Endothelial cell of umbilical vein (primary cell): ENCODE data around the gene CCDC14. TPM values are rescaled to one million over a fixed set of nuclear protein-coding genes. Genes with fewer than 3 reads are reported as not detected.

ENCODE experiments used
- BruUV-seq: library from RNA; stranded (reverse); fragments of 400-500 nt; replicated peaks from 2 replicates; lab custom pipeline; 2021; lab: Mats Ljungman, UMichigan
- CTCF ChIA-PET: fragments of 300-600, 350-600 bp; sonication (Branson Sonifier 250); formaldehyde crosslinking; loops from one replicate; lab custom pipeline; 2021; ENCODE audit warnings: antibody characterized with exemption, inconsistent platforms; lab: Charles Lee
- POLR2A ChIA-PET: fragments of 300-600, 350-600 bp; sonication (Branson Sonifier 250); formaldehyde crosslinking; loops from one replicate; lab custom pipeline; 2021; ENCODE audit warnings: antibody characterized with exemption, inconsistent platforms; lab: Charles Lee
- DNase-seq: peaks from one replicate; pipeline ENCODE4 v3.0.0-alpha.2; 2011; ENCODE audit warnings: low read depth, low spot score
- FAIRE-seq: peaks from 2 replicates; lab custom pipeline; 2011; peaks lifted over from hg19 to GRCh38; lab: Jason Lieb, UNC
- H2AFZ ChIP-seq: 2 replicates; pipeline ENCODE4 v1.6.0; 2012; ENCODE audit warnings: low read depth, low read length, control low read depth, inconsistent platforms
- H3K27ac ChIP-seq: 2 replicates; pipeline ENCODE4 v1.5.1; 2011; ENCODE audit warnings: low read depth, mild to moderate bottlenecking, control low read depth, low read length, moderate library complexity; ENCODE audit not compliant: insufficient read depth
- H3K27me3 ChIP-seq, 2 experiments: 2 replicates each; pipeline versions ENCODE4 v1.6.0 to v1.6.1; 2011; ENCODE audit warnings: low read length in 2 of 2, mixed read lengths in 1 of 2; ENCODE audit not compliant: control insufficient read depth in 2 of 2, insufficient read depth in 2 of 2
- H3K36me3 ChIP-seq, 2 experiments: 2 replicates in 1 of 2; 3 replicates in 1 of 2; pipeline ENCODE4 v1.5.1; 2011; ENCODE audit warnings: low read length in 2 of 2, mild to moderate bottlenecking in 1 of 2, moderate library complexity in 1 of 2; ENCODE audit not compliant: control insufficient read depth in 2 of 2, insufficient read depth in 2 of 2; ENCODE audit errors: extremely low read depth in 1 of 2
- H3K4me1 ChIP-seq: 3 replicates; pipeline ENCODE4 v1.5.1; 2011; ENCODE audit warnings: mild to moderate bottlenecking, low read length; ENCODE audit not compliant: control insufficient read depth, insufficient read depth; ENCODE audit errors: extremely low read depth
- H3K4me2 ChIP-seq: 2 replicates; pipeline ENCODE4 v1.6.1; 2011; ENCODE audit warnings: low read length, control low read depth, mixed read lengths; ENCODE audit not compliant: insufficient read depth
- H3K4me3 ChIP-seq, 3 experiments: fragments of 200-600 bp in 1 of 3; sonication (generic), shearing (Covaris generic) in 1 of 3; replicated peaks in 1 of 3; 2 replicates each; pipeline ENCODE4 v1.5.1; 2011 to 2016; ENCODE audit warnings: control low read depth in 3 of 3, low read length in 3 of 3, mild to moderate bottlenecking in 2 of 3, inconsistent platforms in 1 of 3, low read depth in 1 of 3, moderate library complexity in 1 of 3; ENCODE audit not compliant: insufficient read depth in 1 of 3
- H3K79me2 ChIP-seq: 2 replicates; pipeline ENCODE4 v1.6.0; 2012; ENCODE audit warnings: low read length, inconsistent platforms; ENCODE audit not compliant: control insufficient read depth, insufficient read depth
- H3K9ac ChIP-seq: replicated peaks from 2 replicates; pipeline ENCODE3; 2011; ENCODE audit warnings: low read length, control low read depth; ENCODE audit not compliant: insufficient read depth; ENCODE audit errors: extremely low read depth
- H3K9me1 ChIP-seq: replicated peaks from 3 replicates; pipeline ENCODE4 v1.6.0; 2011; ENCODE audit warnings: mild to moderate bottlenecking, low read length; ENCODE audit not compliant: control insufficient read depth, insufficient read depth; ENCODE audit errors: extremely low read depth
- H3K9me3 ChIP-seq: replicated peaks from 2 replicates; pipeline ENCODE4 v1.5.1; 2012; ENCODE audit warnings: low read length, inconsistent platforms; ENCODE audit not compliant: control insufficient read depth, insufficient read depth
- H4K20me1 ChIP-seq: replicated peaks from 2 replicates; pipeline ENCODE3; 2011; ENCODE audit warnings: mild to moderate bottlenecking, low read length; ENCODE audit not compliant: control insufficient read depth, insufficient read depth; ENCODE audit errors: extremely low read depth
- CTCF ChIP-seq, 2 donors: IDR thresholded peaks; 1 replicate in 1 of 2; 2 replicates in 1 of 2; pipeline ENCODE4 v1.5.1; 2011; ENCODE audit warnings: low read length in 2 of 2, mild to moderate bottlenecking in 2 of 2, moderate library complexity in 2 of 2, control low read depth in 1 of 2, inconsistent platforms in 1 of 2, low read depth in 1 of 2; ENCODE audit not compliant: insufficient read depth in 1 of 2; ENCODE audit errors: extremely low read depth in 1 of 2
- EZH2 ChIP-seq: IDR thresholded peaks from 2 replicates; pipeline ENCODE4 v1.6.1; 2012; ENCODE audit warnings: borderline replicate concordance, low read depth, mild to moderate bottlenecking, moderate library complexity, low read length, inconsistent platforms; ENCODE audit not compliant: severe bottlenecking
- GATA2 ChIP-seq: IDR thresholded peaks from 2 replicates; pipeline ENCODE4 v1.7.0; 2011; ENCODE audit warnings: low read depth, mild to moderate bottlenecking, moderate library complexity, mixed read lengths, low read length; ENCODE audit not compliant: insufficient read length, insufficient read depth
- JUN ChIP-seq: IDR thresholded peaks from 2 replicates; pipeline ENCODE4 v1.6.1; 2011; ENCODE audit warnings: borderline replicate concordance, low read depth; ENCODE audit not compliant: insufficient read length, insufficient read depth
- MYC ChIP-seq: IDR thresholded peaks from one replicate; pipeline ENCODE4 v1.6.1; 2011; ENCODE audit warnings: mild to moderate bottlenecking, low read depth, low read length
- POLR2A ChIP-seq: IDR thresholded peaks from 2 replicates; pipeline ENCODE4 v1.6.1; 2012; ENCODE audit warnings: low read depth, mild to moderate bottlenecking, control low read depth, low read length
- POLR2AphosphoS5 ChIP-seq: IDR thresholded peaks from 2 replicates; pipeline ENCODE4 v1.6.1; 2012; ENCODE audit warnings: low read depth, mild to moderate bottlenecking, control low read depth, low read length, moderate library complexity; ENCODE audit not compliant: insufficient read depth
- dilution Hi-C: fragments of 300-500 bp; cut with MboI; formaldehyde crosslinking; loops from one replicate; pipeline ENCODE4 v1.15.0; 2019; ENCODE audit warnings: low sequenced_read_pairs; ENCODE audit not compliant: extremely low pct_ligation_motif_present
- intact Hi-C: fragments of 100-400 bp; cut with micrococcal nuclease; formaldehyde crosslinking; loops from one replicate; pipeline ENCODE4 v1.10.0; 2022
- polyA plus RNA-seq, 4 experiments: library from polyadenylated mRNA; depleted of rRNA in 3 of 4; stranded (reverse) in 3 of 4; unstranded in 1 of 4; fragments of >200 nt; gene quantifications; 2 replicates each; pipeline versions ENCODE4 v1.2.1 to v1.2.3, GENCODE V29; 2011 to 2012; ENCODE audit warnings: missing spikeins in 1 of 4
- total RNA-seq: library from RNA; stranded (reverse); gene quantifications from 2 replicates; pipeline ENCODE4 v1.2.3, GENCODE V29; 2021

CCDC14 gene
- total and polyA plus RNA-seq, 2 donors (not counting 3 experiments of a cell fraction or from before 2014, with no cell fraction given) = 47.5 to 55.3 TPM

DNA sequence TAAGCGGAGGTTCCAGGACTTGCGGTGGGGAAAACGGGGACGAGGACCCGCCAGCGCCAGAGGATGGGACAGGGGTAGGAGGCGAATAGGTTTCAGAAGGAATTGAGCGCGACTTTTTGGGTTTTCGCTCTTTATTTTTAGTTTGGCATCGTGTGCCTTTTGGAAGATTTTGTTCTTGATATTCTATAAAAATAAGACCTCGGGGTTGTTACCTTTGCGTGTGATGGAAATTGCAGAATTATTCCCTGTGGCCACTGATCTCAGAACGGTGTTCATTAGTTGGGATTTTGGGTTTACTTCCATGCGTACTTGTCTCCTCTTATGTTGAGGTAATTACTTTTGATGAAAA is 453 bp upstream of the CCDC14 start:
- Histone ChIP-seq H3K9ac (no peak overlapping the region), H3K27ac (no peak overlapping the region), H4K20me1 (no peaks in the 10 kb centered on the region), H3K79me2 (peaks cover 23% of the 10 kb centered on the region), H3K27me3 (peaks cover 8 to 9% of the 10 kb centered on the region in 2 experiments), H3K36me3 (no peaks in the 10 kb centered on the region), H3K4me3 (peak overlapping the region; percentile 58 to 97 (median 94)), H3K4me1 (peaks cover 28% of the 10 kb centered on the region), H3K4me2 (peak overlapping the region; percentile 75), H3K9me3 (no peaks in the 10 kb centered on the region), H3K9me1 (no peaks in the 10 kb centered on the region), H2AFZ (peak overlapping the region; percentile 69)
- no TSS peak for BruUV-seq
- no peak for FAIRE-seq
- no peak for TF ChIP-seq MYC
- no peak for TF ChIP-seq POLR2AphosphoS5
- TF ChIP-seq CTCF (IDR thresholded peaks at IDR 0.05; ENCODE audit: extremely low read depth in 1 of 2, insufficient read depth in 1 of 2, low read depth in 1 of 2, low read length in 2 of 2) = no peak
- TF ChIP-seq EZH2 = no peak
- no peak for TF ChIP-seq GATA2
- no peak for TF ChIP-seq POLR2A
- dilution Hi-C loops = no loop called here
- ChIA-PET POLR2A (interaction anchor here (0.6 to 0.7 kb wide), 2 partner anchors 8 to 61 kb away, joined by 5 to 6 read pairs; no protein-coding TSS in a partner anchor), CTCF (interaction anchor here (0.7 to 1.5 kb wide), 6 partner anchors 10 to 216 kb away, joined by 3 to 5 read pairs (median 4); partner anchors contain the start of gene KALRN)
- intact Hi-C loops = loop anchor here (2.0 to 10.0 kb wide), 3 partner anchors 71 to 317 kb away; partner anchors contain the start of genes KALRN and MYLK
- DNase-seq = no peak

- Histone ChIP-seq H3K4me2 (no peak overlapping the region), H3K9me3 (no peaks in the 10 kb centered on the region), H3K4me1 (peaks cover 7% of the 10 kb centered on the region), H4K20me1 (no peaks in the 10 kb centered on the region), H3K4me3 (no peak overlapping the region), H3K36me3 (peaks cover 5 to 9% of the 10 kb centered on the region in 2 experiments), H3K27me3 (no peaks in the 10 kb centered on the region), H3K9me1 (no peaks in the 10 kb centered on the region), H2AFZ (no peak overlapping the region), H3K27ac (no peak overlapping the region), H3K79me2 (peaks cover 10% of the 10 kb centered on the region), H3K9ac (no peak overlapping the region)
- no peak for FAIRE-seq
- dilution Hi-C loops (no loop called here), intact Hi-C loops (no loop called here)
- DNase-seq = no peak
- BruUV-seq = no TSS peak
- ChIA-PET POLR2A (no interaction called here), CTCF (no interaction called here)
- TF ChIP-seq GATA2 = no peak
- TF ChIP-seq CTCF (IDR thresholded peaks at IDR 0.05; ENCODE audit: extremely low read depth in 1 of 2, insufficient read depth in 1 of 2, low read depth in 1 of 2, low read length in 2 of 2) = no peak
- TF ChIP-seq JUN = no peak
These were observed 7.3 kb downstream of the CCDC14 start for GRCh38 chr3:123953735-123954134.
